Measurements from ENCODE around the gene TEX12. TPM values are rescaled to one million over a fixed set of nuclear protein-coding genes. Genes with fewer than 3 reads are reported as not detected.

TEX12 gene
- total and polyA plus RNA-seq, 2 of the 8 experiments (the other 6 are each of a cell fraction or from before 2014, with no cell fraction given), result not detected

DNA sequence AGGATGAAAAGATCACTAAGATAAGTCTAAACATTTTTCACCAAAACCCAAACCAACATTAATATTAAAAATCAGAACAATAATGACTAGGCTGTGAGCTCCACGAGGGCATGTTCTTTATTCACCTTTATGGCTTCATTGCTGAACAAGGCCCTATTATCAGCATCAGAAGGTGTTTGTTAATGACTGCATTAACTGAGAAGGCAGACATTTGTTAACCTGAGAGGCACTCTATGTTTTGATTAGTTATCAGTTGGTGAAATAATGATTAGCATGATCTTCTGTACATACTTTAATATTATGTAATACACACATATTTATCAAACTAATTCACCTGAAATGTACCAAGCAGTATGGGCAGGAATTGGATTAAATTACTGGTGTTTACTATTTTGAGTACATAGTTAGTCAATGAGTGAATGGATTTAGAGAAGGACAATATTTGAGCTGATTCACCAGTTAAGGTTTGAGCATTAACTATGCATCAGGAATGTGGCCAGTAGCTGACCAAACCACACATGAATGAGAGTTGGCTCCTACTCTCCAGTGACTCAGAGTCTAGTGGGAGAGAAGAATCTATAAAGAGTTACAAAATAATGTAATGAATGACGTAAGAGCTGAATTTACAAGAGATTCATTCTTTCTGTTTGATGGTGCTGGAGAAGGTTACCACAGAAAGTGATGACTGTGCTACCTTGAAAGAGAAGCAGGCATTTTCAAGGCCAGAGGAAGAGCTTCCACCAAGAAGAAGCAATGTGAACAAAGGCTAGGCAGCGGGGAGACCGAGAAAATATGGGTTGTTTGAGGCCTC lies 10.0 kb upstream of the TEX12 start (continued):
- TF ChIP-seq RAD21 (IDR thresholded peaks at IDR 0.05 in 1 of 2, conservative IDR thresholded peaks at IDR 0.05 in 1 of 2; ENCODE audit: low read depth in 2 of 2, low read length in 2 of 2) (no peak), CHD1 (IDR thresholded peaks at IDR 0.05; ENCODE audit: low read depth, low read length) (no peak), EP300 (IDR thresholded peaks at IDR 0.05; ENCODE audit: borderline replicate concordance in 1 of 2, low read depth in 2 of 2, low read length in 2 of 2) (no peak), ZNF274 (IDR thresholded peaks at IDR 0.05; ENCODE audit: borderline replicate concordance, extremely low read depth, low read length) (no peak), JUN (IDR thresholded peaks at IDR 0.05; ENCODE audit: low read depth, low read length) (no peak), BRCA1 (IDR thresholded peaks at IDR 0.05; ENCODE audit: low read depth, low read length) (no peak)
- TF ChIP-seq, protein P1, sequence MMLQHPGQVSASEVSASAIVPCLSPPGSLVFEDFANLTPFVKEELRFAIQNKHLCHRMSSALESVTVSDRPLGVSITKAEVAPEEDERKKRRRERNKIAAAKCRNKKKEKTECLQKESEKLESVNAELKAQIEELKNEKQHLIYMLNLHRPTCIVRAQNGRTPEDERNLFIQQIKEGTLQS (IDR thresholded peaks at IDR 0.05; ENCODE audit: insufficient read depth, low read depth, low read length), result no peak
